ENCODE data around the gene KLC1.

The KLC1 gene

DNA sequence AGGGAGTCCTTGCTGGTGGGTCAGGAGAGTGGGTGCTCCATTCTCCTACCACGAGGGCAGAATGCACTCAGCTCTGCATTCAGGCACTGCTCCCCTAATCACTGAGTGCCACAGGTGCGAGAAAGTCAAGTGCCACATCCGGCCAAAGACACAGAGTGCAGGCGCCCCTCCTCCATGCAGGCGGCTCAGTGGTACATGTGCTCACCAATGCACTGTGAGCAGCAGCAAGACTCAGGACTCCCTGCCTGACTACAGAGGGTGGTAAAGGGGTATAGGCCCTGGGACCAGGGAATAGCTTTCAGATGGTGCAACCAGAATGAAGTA lies 119.5 kb downstream of the KLC1 start:
- in situ Hi-C loops (cut with MboI; ENCODE audit: low sequenced_read_pairs), result no loop called here

GRCh38 chr14:103749452-103749851 lies 120.4 kb downstream of the KLC1 start:
- in situ Hi-C loops (cut with MboI; ENCODE audit: low sequenced_read_pairs), result no loop called here

DNA sequence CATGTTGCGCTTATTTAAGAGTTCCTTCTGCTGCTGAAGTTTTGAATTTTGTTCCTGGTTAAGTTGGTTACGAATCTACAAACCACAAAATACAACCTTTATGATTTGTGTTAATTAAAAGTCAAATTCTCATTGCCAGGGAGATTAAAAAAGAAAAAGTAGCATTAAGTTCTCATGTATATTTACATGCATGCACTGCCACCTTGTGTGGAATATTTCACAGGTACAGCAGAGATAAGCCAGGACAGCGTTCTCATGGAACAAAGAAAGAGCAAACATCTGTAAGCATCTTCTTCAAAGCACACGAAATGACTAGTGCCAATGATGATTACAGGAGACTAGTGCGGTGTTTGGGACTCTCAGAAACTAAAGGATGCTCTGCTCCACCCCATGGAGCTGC lies 120.8 kb downstream of the KLC1 start:
- in situ Hi-C loops (cut with MboI; ENCODE audit: low sequenced_read_pairs), result no loop called here

Data from HL-60/S4 treated with phorbol 12-myristate 13-acetate at 8.2 ng/mL for 4 days and 3 days (cell line).